SU-DHL-6 (cell line): ENCODE data around the gene SH3PXD2B.
"Not testable (repeated sequence)": the region's sequence is repeated elsewhere in the genome, so short reads cannot be mapped to it uniquely, and the experiment has no call there.

Experiments used
- H2AFZ ChIP-seq: fragments of 200-600 bp; sonication (generic); 2 replicates; pipeline ENCODE4 v1.6.1; 2014; ENCODE audit warnings: low read depth, mild to moderate bottlenecking, moderate library complexity, mixed read lengths, antibody characterized with exemption, low read length; ENCODE audit not compliant: severe bottlenecking
- H3F3A ChIP-seq: fragments of 200-600 bp; shearing (Covaris generic); 2 replicates; pipeline ENCODE4 v1.6.0; 2016; ENCODE audit warnings: antibody characterized with exemption, mild to moderate bottlenecking; ENCODE audit not compliant: insufficient read depth
- H3K27ac ChIP-seq: fragments of 200-600 bp; sonication (generic); 2 replicates; pipeline ENCODE4 v1.5.1; 2016; ENCODE audit warnings: low read depth, mild to moderate bottlenecking, low read length, moderate library complexity, mixed read lengths
- H3K27me3 ChIP-seq: fragments of 200-600 bp; sonication (generic), shearing (Covaris generic); 2 replicates; pipeline ENCODE4 v1.6.0; 2014; ENCODE audit warnings: mild to moderate bottlenecking, low read length
- H3K36me3 ChIP-seq: fragments of 200-600 bp; sonication (generic); 2 replicates; pipeline ENCODE4 v1.6.1; 2014; ENCODE audit warnings: mild to moderate bottlenecking, low read length, mixed read lengths
- H3K4me2 ChIP-seq: fragments of 300-600, 200-600 bp; shearing (Covaris generic), sonication (generic); 2 replicates; pipeline ENCODE4 v1.6.0; 2014; ENCODE audit warnings: low read length, low read depth, mild to moderate bottlenecking; ENCODE audit not compliant: poor library complexity, severe bottlenecking
- H3K4me3 ChIP-seq: fragments of 200-600 bp; sonication (generic); 2 replicates; pipeline ENCODE4 v1.5.1; 2014; ENCODE audit warnings: antibody characterized with exemption, low read length, mild to moderate bottlenecking, mixed read lengths; ENCODE audit not compliant: insufficient read depth, poor library complexity, severe bottlenecking
- H3K79me2 ChIP-seq: fragments of 200-600 bp; sonication (generic); 2 replicates; pipeline ENCODE4 v1.6.1; 2014; ENCODE audit warnings: mild to moderate bottlenecking, low read length, moderate library complexity; ENCODE audit not compliant: insufficient read depth
- H3K9ac ChIP-seq: fragments of 200-600 bp; sonication (generic); 2 replicates; pipeline ENCODE4 v1.7.0; 2014; ENCODE audit warnings: mild to moderate bottlenecking, low read length
- H3K9me2 ChIP-seq: fragments of 200-600 bp; sonication (generic); replicated peaks from 2 replicates; pipeline ENCODE4 v1.6.1; 2014; ENCODE audit warnings: low read length; ENCODE audit not compliant: insufficient read depth
- H3K9me3 ChIP-seq: fragments of 200-600 bp; sonication (generic); 2 replicates; pipeline ENCODE4 v1.6.1; 2014; ENCODE audit warnings: low read length, mixed read lengths; ENCODE audit not compliant: insufficient read depth
- H4K20me1 ChIP-seq: fragments of 200-600 bp; sonication (generic); 2 replicates; pipeline ENCODE4 v1.6.1; 2014; ENCODE audit warnings: low read depth, mild to moderate bottlenecking, antibody characterized with exemption, low read length, moderate library complexity, mixed read lengths
- EZH2phosphoT487 ChIP-seq: fragments of 200-600 bp; sonication (generic), shearing (Covaris generic); conservative IDR thresholded peaks from 2 replicates; pipeline ENCODE4 v1.6.1; 2018; ENCODE audit warnings: mild to moderate bottlenecking, antibody characterized with exemption, low read length, moderate library complexity, mixed read lengths
- TF ChIP-seq, protein P1 (sequence below): fragments of 200-600 bp; sonication (generic); IDR thresholded peaks from one replicate; pipeline ENCODE4 v1.5.1; 2017; ENCODE audit warnings: antibody characterized with exemption, mild to moderate bottlenecking, low read length, moderate library complexity; ENCODE audit not compliant: insufficient read depth, poor library complexity, severe bottlenecking

The SH3PXD2B gene

DNA sequence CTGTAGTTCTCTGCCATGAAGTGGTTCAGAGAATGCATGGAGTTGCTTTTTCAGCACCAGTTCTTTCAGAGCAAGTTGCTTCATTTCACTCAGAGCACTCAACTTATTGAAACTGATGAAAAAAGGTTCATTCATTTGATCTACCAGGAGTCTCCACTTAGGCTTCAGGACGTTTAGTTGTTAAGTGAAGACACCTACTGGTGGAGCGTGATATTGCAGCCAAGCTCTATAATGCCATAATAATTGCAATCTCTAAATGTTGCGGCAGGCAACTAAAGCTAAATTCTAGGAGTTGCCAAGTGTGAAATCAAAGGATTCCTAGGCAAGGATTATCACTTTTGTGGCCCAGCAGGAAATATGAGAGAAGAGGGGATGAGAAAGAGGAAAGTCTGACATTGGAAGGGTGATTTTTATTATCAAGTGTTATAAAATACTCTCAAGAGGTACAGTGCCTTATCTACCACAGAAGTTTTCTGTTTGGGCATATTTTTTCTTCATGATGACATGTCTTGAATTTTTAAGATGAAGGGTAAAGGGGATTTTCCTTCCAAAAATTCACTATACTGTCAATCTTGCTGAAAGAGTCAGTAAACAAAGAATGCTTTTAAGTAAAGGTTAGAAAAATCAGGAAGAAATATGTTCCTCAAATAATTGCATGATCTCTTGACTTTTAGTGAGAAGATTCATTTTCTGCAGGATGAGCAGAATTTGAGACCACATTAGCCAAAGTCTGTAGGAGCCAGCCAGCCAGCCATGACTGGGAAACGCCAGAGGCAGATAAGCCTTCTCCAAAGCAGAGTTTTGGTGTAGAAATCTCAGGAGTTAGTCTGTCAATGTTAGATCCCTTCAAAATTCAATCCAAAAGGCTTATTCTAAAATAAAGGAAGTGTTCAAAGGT is 83.4 kb downstream of the SH3PXD2B start:
- no peak overlapping the region for H2AFZ ChIP-seq
- no peaks in the 10 kb centered on the region for H3K9me2 ChIP-seq
- H3K9me3 ChIP-seq = peaks cover 13% of the 10 kb centered on the region; the same call in 1 of the 2 replicates
- H3F3A ChIP-seq = no peaks in the 10 kb centered on the region
- no peaks in the 10 kb centered on the region for H4K20me1 ChIP-seq
- H3K4me2 ChIP-seq = no peak overlapping the region
- TF ChIP-seq, protein P1, sequence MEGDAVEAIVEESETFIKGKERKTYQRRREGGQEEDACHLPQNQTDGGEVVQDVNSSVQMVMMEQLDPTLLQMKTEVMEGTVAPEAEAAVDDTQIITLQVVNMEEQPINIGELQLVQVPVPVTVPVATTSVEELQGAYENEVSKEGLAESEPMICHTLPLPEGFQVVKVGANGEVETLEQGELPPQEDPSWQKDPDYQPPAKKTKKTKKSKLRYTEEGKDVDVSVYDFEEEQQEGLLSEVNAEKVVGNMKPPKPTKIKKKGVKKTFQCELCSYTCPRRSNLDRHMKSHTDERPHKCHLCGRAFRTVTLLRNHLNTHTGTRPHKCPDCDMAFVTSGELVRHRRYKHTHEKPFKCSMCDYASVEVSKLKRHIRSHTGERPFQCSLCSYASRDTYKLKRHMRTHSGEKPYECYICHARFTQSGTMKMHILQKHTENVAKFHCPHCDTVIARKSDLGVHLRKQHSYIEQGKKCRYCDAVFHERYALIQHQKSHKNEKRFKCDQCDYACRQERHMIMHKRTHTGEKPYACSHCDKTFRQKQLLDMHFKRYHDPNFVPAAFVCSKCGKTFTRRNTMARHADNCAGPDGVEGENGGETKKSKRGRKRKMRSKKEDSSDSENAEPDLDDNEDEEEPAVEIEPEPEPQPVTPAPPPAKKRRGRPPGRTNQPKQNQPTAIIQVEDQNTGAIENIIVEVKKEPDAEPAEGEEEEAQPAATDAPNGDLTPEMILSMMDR = peak; percentile 69
- no peak for TF ChIP-seq EZH2phosphoT487
- H3K36me3 ChIP-seq = no peaks in the 10 kb centered on the region
- H3K4me3 ChIP-seq = no peak overlapping the region
- H3K27me3 ChIP-seq = no peaks in the 10 kb centered on the region
- no peaks in the 10 kb centered on the region for H3K79me2 ChIP-seq
- H3K9ac ChIP-seq = no peak overlapping the region
- no peak overlapping the region for H3K27ac ChIP-seq

DNA sequence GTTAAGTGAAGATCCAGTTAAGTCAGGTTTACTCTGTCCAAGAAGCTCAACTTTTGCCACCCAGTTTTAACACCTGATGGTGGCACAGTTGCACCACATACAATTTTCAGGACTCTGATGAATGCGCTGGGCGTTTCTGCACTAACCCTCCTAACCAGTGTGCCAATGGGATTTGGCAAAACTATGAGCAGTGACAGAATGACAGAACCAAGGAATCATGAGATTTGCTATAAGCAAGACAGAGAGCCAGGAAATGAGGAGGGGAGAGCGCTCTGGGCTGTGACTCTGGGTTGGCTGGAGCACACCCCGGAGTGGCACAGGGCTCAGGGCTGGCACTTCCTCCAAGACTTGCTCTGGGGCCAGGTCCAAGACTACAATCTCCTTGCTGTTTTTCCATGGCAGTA is 84.1 kb downstream of the SH3PXD2B start:
- Histone ChIP-seq H3K9me3 (peaks cover 13% of the 10 kb centered on the region; the same call in 1 of the 2 replicates), H3F3A (no peaks in the 10 kb centered on the region), H2AFZ (no peak overlapping the region), H3K9me2 (no peaks in the 10 kb centered on the region), H3K9ac (no peak overlapping the region), H3K36me3 (no peaks in the 10 kb centered on the region), H3K4me3 (no peak overlapping the region), H3K27me3 (no peaks in the 10 kb centered on the region), H3K79me2 (no peaks in the 10 kb centered on the region), H4K20me1 (no peaks in the 10 kb centered on the region), H3K27ac (no peak overlapping the region), H3K4me2 (no peak overlapping the region)
- TF ChIP-seq, protein P1 = no peak

DNA sequence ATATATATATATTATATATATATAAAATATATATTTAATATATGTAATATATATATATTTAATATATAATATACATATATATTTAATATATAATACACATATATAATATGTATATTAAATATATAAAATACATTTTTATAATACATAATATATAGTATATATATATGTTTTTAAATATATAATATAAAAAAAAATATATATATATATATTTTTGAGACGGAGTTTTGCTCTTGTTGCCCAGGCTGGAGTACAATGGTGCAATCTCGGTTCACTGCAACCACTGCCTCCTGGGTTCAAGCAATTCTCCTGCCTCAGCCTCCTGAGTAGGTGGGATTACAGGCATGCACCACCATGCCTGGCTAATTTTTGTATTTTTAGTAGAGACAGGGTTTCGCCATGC is 85.6 kb downstream of the SH3PXD2B start:
- H3K36me3 ChIP-seq, H3K79me2 ChIP-seq, H3K9me2 ChIP-seq, H3K27ac ChIP-seq, H3K4me2 ChIP-seq, H4K20me1 ChIP-seq, H3K27me3 ChIP-seq, H3K4me3 ChIP-seq, H3F3A ChIP-seq, H2AFZ ChIP-seq, H3K9ac ChIP-seq: not testable (repeated sequence)
- peaks cover 13% of the 10 kb centered on the region; the same call in 1 of the 2 replicates for H3K9me3 ChIP-seq

DNA sequence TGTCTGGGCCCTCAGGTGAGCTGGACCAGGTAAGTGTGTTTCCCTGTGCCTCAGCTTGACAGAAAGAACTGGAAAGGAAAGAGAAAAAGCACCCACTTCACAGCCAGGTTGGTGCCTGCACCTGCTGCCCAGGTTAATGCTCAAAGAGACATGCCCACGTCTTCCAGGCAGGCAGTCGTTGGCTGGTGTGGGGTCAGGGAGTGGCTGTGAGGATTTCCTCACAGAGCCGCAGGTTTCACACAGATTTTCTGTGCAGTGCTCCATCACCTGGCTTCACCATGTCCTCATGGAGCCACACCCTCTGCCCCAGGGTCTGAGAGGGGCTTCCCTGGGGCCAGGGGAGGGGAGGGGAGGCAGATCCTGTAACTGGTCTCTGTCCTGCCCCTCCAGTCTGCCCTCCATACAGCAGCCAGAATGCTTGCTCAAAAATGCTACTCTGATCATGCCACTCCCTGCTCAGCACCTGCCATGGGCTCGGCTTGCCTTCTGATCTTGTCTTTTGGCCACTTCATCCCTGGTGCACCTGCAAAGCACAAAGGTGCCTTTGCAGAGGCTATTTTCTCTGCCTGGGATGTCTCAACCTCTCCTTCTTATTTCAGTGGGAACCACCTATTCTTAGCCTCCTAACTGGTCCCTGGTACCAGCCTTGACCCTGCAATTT is 88.2 kb downstream of the SH3PXD2B start:
- Histone ChIP-seq H2AFZ (no peak overlapping the region), H3K79me2 (no peaks in the 10 kb centered on the region), H3K36me3 (no peaks in the 10 kb centered on the region), H3K9me2 (no peaks in the 10 kb centered on the region), H3K9ac (no peak overlapping the region), H3K27me3 (no peaks in the 10 kb centered on the region), H3K27ac (no peak overlapping the region), H4K20me1 (no peaks in the 10 kb centered on the region), H3K9me3 (peaks cover 7% of the 10 kb centered on the region; the same call in 1 of the 2 replicates), H3F3A (no peaks in the 10 kb centered on the region), H3K4me3 (no peak overlapping the region), H3K4me2 (no peak overlapping the region)
- TF ChIP-seq, protein P1 = no peak
- TF ChIP-seq EZH2phosphoT487 = no peak
